Stimulated activated CD4-positive, alpha-beta T cell treated with anti-CD3 and anti-CD28 coated beads, Interleukin-1b, Interleukin-23, amount 100 ng/mL, for 24 hours (primary cell): ENCODE measurements around the gene NNMT.
A peak's percentile ranks its signal among the peaks of the same experiment; 100 is the strongest.

Experiments
- DNase-seq, 4 experiments: peaks; one replicate each; pipeline ENCODE4 v3.0.0-alpha.2; 2020; ENCODE audit warnings: low read depth in 4 of 4, low spot score in 1 of 4

Gene NNMT

DNA sequence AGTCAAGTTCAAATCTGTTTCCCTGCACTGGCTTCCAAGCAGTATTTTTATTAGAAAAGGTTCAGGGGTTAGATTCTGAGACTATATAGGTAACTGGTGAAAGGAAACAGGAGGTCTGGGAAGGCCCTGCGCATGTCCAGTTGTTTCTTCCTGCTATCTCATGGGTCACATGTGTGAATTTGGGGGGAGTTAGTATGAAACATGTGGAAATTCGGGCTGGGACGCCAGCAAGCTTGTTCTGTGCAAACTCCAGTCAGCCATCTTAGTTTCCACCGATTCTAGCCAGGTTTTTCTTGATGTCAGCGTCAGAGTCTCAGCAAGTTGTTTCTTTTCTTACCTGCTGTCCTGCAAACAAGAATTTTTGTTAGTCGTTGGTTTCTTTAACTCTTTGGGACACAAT is 46.8 kb downstream of the NNMT start:
- DNase-seq, result no peak

DNA sequence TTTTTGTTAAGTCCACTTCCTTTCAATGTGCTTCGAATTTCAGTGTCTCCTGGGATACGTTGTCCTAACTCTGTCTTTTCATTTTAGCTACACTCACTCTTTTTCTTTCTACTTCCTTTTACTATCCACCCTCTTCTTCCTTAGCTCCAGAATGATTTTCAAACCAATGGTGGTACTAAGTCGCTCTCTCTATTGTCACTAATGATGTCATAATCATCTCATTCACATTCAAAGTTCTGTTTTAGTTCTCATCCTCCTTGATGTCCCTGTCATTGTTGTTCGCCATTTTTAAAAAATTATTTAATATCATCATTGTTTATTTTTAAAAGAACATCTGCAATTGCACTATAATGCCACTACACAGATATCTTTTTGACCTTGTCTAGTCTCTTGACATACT is 47.3 kb downstream of the NNMT start:
- DNase-seq, result no peak

DNA sequence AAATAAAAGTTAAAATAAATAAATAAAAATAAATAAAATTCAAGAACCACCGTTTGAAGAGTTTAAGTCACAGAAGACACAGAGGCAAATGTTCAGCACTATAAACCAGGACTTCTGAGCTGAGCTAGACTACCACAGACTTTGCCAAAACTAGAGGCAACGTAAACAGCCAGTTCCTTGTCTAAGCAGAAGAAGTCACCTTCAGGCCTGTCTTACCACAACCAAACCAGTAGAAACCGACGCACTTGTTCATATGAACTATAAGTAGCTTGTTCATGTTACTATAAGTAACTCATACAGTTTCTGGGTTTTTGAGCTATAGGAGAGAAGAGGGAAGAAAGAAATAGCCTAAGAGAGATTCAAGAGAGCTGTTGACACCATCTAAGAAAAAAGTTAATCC is 48.3 kb downstream of the NNMT start:
- no peak for DNase-seq

DNA sequence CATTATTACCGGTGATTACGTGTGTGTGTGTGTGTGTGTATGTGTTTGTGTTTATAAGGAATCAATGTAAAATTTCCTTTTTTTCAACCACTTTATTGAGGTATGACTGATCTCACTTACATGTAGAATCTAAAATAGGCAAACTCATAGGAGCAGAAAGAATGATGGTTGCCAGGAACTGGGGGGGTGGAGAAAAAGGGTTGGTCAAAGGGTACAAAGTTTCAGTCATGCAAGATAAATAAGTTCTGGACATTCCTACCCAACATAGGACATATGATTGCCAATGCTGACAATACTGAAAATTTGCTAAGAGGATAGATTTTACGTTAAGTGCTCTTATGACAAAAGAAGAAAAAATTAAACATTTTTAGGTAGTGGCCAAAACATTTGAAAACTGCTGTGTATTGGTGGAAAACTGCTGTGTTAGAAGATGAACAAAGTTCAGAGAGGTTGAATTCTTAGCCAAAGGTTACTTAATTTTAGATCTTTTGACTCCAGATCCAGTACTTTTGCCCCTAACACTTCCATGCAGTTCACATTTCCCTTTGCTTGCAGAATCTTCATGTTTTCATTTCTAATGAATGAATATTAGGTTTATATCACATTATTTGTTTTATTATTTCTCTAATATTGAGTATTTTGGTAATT is 49.5 kb downstream of the NNMT start:
- DNase-seq, result no peak

DNA sequence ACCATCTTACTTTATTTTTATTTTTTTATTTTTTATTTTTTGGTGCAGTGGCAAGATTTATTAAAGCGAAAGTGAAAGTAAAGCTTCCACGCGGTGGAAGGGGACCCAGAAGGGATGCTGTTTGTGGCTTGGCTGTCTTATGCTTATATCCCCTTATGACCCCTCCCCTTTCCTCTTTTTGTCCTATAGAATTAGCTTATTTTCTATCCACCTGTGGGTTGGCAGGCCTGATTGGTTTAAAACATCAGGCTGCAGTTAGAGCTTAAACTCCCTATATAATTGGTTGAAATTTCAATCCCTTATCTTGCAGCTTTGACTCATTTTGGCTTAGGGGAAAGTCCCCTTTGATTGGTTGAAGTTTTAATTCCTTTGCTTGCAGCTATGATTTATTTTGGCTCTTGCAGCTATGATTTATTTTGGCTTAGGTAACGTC is 50.5 kb downstream of the NNMT start:
- DNase-seq, result no peak

DNA sequence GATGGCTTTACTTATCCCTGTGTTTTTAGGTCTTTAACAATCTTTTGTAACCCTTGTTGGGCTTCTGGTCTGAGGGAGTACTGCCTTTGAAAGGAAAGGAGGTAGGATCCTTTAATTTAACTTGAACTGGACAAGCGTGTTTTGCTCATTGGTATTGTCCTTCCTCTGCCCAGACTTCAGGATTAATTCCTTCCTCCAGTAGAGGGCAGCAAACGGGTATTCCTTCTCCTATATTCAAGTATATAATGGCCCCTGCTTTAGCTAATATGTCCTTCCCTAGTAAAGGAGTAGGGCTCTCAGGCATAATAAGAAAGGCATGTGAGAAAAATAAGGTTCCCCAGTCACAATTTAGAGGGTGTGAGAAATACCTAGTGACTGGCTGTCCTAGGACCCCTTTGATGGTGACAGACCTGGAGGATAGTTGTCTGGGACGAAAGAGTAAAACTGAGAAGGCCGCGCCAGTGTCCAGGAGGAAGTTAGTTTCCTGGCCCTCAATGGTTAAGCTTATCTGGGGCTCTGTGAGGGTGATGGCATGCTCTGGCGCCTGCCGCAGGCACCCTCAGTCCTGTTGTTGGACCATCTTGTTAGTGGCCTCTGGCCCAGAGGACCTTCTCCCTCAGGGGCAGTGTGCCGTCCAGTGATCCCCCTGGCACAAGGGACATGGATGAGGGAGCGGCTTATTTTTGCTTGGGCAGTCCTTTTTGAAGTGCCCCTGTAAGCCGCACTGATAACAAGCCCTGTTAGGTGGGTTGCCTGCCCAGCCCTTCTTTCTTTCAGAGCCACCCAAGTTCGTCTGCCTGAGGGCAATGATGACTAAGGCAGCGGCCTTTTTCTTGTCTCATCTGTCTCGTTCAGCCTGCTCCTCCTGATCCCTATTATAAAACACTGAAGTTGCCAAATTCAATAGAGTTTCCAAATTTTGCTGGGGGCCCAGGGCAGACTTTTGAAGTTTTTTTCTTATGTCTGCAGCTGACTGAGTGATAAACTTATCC is 52.3 kb downstream of the NNMT start:
- peak in 1 of 4 experiments; percentile 20 for DNase-seq

DNA sequence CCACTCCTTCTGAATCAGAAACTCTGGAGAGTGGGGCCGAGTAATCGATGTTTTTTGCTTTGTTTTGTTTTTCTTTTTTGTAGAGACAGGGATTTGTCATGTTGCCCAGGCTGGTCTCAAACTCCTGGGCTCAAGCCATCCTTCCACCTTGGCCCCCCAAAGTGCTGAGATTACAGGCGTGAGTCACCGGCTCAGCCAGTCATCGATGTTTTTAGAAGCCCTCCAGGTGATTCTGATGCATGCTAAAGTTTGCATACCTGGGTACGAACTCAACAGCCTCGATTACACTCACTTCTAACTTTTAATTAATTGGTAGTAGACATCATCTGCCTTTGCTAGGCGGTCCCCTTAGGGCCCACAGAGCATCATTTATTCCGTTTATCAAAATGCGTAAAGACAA is 53.8 kb downstream of the NNMT start:
- no peak for DNase-seq

DNA sequence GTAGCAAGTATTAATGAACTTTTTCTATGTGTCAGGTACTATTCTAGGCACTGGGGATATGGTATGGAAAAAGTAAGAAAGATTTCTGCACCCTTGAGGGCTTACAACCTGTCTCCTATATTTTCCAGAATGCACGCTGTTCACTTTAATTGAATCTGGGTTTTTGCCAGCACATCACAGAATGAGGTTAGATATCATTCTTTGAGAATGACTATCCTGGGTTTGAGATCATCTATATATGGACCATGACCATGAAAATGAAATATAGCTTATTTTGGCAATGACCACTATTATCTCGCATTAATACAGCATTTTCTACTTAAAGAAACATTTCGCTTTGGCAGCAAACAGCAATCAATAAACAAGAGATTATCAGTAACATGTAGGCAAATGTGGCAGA is 57.2 kb downstream of the NNMT start:
- DNase-seq, result no peak

DNA sequence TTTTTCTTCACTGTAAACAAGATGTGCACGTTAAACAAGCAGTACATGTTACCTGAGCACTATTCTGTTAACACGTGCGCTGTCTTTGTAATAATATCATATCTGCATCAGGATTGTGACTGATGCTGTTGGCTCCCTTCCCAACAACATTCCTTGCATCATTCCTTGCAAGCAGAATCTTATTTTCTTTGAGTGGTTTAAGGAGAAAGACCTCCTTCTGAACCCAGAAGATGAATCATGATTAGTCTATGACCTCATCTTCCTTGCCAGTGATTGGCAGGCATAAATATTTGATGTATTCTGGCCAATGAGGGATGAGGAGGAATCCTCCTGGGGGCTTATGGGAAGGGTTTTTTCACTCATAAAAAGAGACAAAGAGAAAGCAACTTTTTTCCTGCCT is 57.9 kb downstream of the NNMT start:
- no peak for DNase-seq

DNA sequence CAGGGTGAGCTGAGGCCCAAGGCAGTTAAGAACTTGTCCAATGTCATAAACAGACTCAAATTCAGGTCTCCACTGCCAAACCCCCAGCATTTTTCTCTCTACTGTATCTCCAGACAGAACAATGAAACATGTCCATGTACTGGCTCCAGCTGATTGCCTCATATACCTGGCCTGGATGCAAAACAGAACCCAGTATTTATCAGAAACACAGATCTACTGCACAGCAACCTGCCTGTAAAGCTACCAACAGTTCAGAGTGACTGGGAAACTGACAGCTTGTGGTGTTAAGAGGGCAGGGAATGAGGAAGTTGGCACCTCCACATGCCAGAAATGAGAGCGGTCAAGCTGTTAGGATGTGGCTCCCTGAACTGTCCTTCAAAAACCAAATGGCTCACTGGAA is 62.5 kb downstream of the NNMT start:
- DNase-seq, result no peak

DNA sequence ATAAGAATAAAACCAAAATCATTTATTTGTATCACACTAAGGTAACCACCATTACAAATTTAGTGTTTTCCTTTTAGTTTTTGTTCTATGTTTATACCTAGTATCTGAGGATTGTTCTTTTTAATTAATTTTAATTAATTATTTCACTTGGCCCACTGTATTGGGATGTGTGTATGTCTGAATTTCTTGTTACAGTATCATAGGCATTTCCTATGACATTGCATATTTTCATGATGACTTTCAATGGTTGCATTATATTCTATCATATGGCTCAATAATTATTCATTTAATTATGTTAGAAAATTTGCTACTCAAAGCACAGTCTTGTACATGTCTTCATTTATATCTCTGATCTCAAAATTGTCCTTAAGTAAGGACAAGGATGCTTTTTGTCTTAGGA is 63.1 kb downstream of the NNMT start:
- DNase-seq, result no peak

DNA sequence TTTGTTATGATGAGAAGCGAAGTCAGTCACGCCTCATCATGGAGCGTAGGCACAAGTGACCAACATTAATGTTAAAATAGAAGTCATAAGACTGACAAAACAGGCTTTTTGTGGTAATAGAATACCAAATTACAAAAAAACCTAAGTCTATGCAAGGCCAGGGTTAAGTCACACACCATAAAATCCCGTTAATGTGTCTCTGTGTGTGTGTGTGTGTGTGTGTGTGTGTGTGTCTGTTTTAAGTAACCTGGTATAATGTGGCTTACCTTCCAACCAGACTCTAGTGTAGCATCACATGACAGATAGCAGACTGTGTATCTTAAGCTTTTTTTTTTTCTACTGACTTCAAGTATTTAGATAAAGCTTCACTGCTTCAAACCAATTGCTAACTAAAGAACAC is 66.1 kb downstream of the NNMT start:
- DNase-seq, result no peak

DNA sequence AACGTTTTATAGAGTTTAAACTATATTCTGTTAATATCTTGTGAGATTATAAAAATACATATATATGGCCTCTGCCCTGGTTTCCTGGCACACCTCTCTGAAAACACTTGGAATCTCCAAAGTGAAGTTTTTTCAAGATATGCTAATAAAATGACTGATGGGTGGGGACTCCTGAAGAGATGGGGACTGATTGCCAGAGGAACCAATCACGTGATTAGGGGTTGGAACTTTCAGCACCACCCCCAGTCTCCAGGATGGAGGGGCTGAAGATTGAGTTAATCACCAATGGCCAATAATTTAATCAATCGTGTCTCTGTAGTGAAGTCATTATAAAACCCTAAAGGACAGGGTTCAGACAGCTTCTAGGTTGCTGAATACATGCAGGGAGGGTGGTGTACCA is 66.8 kb downstream of the NNMT start:
- no peak for DNase-seq
